SJCRH30 (cell line): ENCODE data around the gene C10orf67. TPM values are rescaled to one million over a fixed set of nuclear protein-coding genes. Genes with fewer than 3 reads are reported as not detected.
"Not testable (repeated sequence)": the region's sequence is repeated elsewhere in the genome, so short reads cannot be mapped to it uniquely, and the experiment has no call there.

Experiments used
- DNase-seq, 2 experiments: peaks; one replicate each; pipeline ENCODE4 v3.0.0-alpha.2; 2015 to 2020
- H3K27ac ChIP-seq: fragments of 250-450 bp; sonication (Bioruptor Pico); 2 replicates; pipeline ENCODE4 v1.5.1; 2020; ENCODE audit warnings: mild to moderate bottlenecking, moderate library complexity
- H3K27me3 ChIP-seq: fragments of 250-450 bp; sonication (Bioruptor Pico); 2 replicates; pipeline ENCODE4 v1.5.1; 2020; ENCODE audit warnings: mild to moderate bottlenecking, moderate library complexity
- H3K36me3 ChIP-seq: fragments of 250-450 bp; sonication (Bioruptor Pico); 2 replicates; pipeline ENCODE4 v1.5.1; 2020; ENCODE audit warnings: mild to moderate bottlenecking, moderate library complexity
- H3K4me1 ChIP-seq: fragments of 250-450 bp; sonication (Bioruptor Pico); 2 replicates; pipeline ENCODE4 v1.5.1; 2020; ENCODE audit warnings: mild to moderate bottlenecking, moderate library complexity
- H3K4me3 ChIP-seq: fragments of 250-450 bp; sonication (Bioruptor Pico); 2 replicates; pipeline ENCODE4 v1.5.1; 2020; ENCODE audit warnings: mild to moderate bottlenecking, moderate library complexity
- H3K9me3 ChIP-seq: fragments of 250-450 bp; sonication (Bioruptor Pico); replicated peaks from 2 replicates; pipeline ENCODE4 v1.5.1; 2020; ENCODE audit warnings: mild to moderate bottlenecking, moderate library complexity
- total RNA-seq: library from RNA; depleted of rRNA; stranded (reverse); fragments of >200 nt; shearing (Covaris generic); gene quantifications from 2 replicates; pipeline ENCODE4 v1.2.3, GENCODE V29; 2014; rRNA removed

Gene C10orf67
- total RNA-seq: 0.15 and 0.16 TPM in 2 replicates

GRCh38 chr10:23344241-23344841 lies at the start of gene C10orf67:
TSS of gene C10orf67 (minus strand) at chr10:23344797. CDS start at chr10:23344774, 23 bp downstream.
- Histone ChIP-seq H3K9me3 (no peaks in the 10 kb centered on the region), H3K4me1 (peaks cover 27% of the 10 kb centered on the region), H3K27ac (peak within 1 kb of the TSS; percentile 86), H3K27me3 (no peaks in the 10 kb centered on the region), H3K4me3 (peak within 1 kb of the TSS; percentile 33), H3K36me3 (no peaks in the 10 kb centered on the region)
- DNase-seq: peak in 1 of 2 experiments; percentile 37

GRCh38 chr10:23391821-23392220 lies 47.2 kb upstream of the C10orf67 start:
- H3K9me3 ChIP-seq: no peaks in the 10 kb centered on the region
- no peak for DNase-seq
- no peak overlapping the region for H3K27ac ChIP-seq
- no peaks in the 10 kb centered on the region for H3K27me3 ChIP-seq
- H3K36me3 ChIP-seq: no peaks in the 10 kb centered on the region
- no peak overlapping the region for H3K4me3 ChIP-seq
- no peaks in the 10 kb centered on the region for H3K4me1 ChIP-seq

GRCh38 chr10:23390809-23391208 lies 46.2 kb upstream of the C10orf67 start:
- H3K4me1 ChIP-seq: no peaks in the 10 kb centered on the region
- no peaks in the 10 kb centered on the region for H3K9me3 ChIP-seq
- no peaks in the 10 kb centered on the region for H3K36me3 ChIP-seq
- H3K27me3 ChIP-seq: no peaks in the 10 kb centered on the region
- H3K4me3 ChIP-seq: no peak overlapping the region
- no peak overlapping the region for H3K27ac ChIP-seq
- DNase-seq: no peak

DNA sequence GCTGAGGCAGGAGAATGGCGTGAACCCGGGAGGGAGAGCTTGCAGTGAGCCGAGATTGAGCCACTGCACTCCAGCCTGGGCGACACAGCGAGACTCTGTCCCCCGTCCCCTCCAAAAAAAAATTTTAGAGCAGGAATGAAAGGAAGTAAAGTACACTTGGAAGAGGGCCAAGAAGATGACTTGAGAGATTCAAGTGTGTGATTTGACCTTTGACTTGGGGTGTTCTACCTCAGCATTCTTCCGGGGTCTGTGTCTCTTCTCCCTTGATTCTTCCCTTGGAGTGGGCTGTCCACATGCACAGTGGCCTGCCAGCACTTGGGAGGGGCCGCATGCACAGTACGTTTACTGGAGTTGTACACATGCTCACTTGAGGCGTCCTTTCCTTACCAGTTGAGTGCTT lies 45.8 kb upstream of the C10orf67 start:
- not testable (repeated sequence) for H3K4me3 ChIP-seq, H3K36me3 ChIP-seq, H3K27ac ChIP-seq, H3K4me1 ChIP-seq, H3K27me3 ChIP-seq, DNase-seq, H3K9me3 ChIP-seq

- not testable (repeated sequence) for H3K4me1 ChIP-seq, H3K36me3 ChIP-seq, DNase-seq, H3K27me3 ChIP-seq, H3K9me3 ChIP-seq, H3K4me3 ChIP-seq, H3K27ac ChIP-seq
Observed at GRCh38 chr10:23387516-23387915, 42.9 kb upstream of the C10orf67 start.

GRCh38 chr10:23386052-23386451 lies 41.5 kb upstream of the C10orf67 start:
- Histone ChIP-seq H3K27me3 (no peaks in the 10 kb centered on the region), H3K36me3 (no peaks in the 10 kb centered on the region), H3K4me1 (no peaks in the 10 kb centered on the region), H3K4me3 (no peak overlapping the region), H3K27ac (no peak overlapping the region), H3K9me3 (no peaks in the 10 kb centered on the region)
- DNase-seq: no peak

GRCh38 chr10:23384364-23384763 lies 39.8 kb upstream of the C10orf67 start:
- H3K9me3 ChIP-seq: no peaks in the 10 kb centered on the region
- H3K27me3 ChIP-seq: no peaks in the 10 kb centered on the region
- no peak for DNase-seq
- no peak overlapping the region for H3K27ac ChIP-seq
- H3K4me1 ChIP-seq: no peaks in the 10 kb centered on the region
- no peaks in the 10 kb centered on the region for H3K36me3 ChIP-seq
- no peak overlapping the region for H3K4me3 ChIP-seq

DNA sequence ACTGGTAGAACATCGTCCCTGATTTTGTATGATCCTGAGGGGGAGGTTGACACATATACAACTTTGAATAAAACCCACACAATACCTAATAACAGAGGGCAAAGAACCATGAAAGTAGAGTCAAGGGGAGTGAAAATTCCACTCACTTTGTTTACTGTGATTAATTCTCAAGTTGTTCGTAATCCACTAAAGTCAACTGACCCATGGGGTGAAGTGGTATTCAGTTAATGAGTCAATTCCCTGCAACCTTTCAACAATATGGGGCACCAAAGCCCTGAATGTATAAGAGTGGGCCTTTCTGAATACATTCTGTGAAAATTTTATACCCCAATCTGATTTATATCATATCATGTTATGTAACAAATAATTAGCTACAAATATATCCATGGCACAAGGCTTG lies 39.0 kb upstream of the C10orf67 start:
- H3K36me3 ChIP-seq: no peaks in the 10 kb centered on the region
- no peak overlapping the region for H3K27ac ChIP-seq
- H3K27me3 ChIP-seq: no peaks in the 10 kb centered on the region
- DNase-seq: no peak
- no peaks in the 10 kb centered on the region for H3K9me3 ChIP-seq
- no peaks in the 10 kb centered on the region for H3K4me1 ChIP-seq
- H3K4me3 ChIP-seq: no peak overlapping the region

DNA sequence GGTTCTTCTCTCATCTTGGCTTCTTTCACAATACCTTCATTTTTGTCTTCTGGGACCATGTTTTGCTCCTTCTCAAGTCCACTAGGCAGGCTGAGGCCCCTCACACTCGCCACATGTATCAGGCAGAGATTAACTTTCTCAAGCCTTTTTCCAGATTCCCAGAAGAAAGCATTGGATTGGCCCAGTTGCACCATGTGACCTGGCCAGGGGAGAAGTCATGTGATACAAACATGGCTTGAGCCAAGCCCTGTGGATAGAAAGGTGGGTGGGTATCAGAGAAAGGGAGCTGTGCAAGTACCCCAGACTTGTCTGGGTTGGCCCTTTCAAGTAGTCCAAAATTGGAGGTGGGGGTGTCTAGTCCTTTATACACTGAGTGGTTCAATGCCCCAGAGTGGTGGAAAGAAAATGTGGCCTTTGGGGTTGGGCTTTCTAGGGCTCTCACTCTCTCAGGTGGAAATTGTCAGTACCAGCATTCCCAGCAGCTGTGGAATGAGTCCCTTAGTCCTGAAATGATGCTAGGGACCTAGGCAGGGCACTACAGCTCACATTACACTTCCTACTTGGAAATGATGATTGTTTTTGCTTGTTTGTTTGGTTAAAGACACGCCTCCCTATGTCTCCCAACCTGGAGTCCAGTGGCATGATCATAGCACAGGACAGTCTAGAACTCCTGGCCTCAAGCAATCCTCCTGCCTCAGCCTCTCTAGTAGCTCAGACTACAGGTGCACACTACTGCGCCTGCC lies 36.9 kb upstream of the C10orf67 start:
- H3K9me3 ChIP-seq: no peaks in the 10 kb centered on the region
- no peak overlapping the region for H3K27ac ChIP-seq
- no peaks in the 10 kb centered on the region for H3K27me3 ChIP-seq
- H3K36me3 ChIP-seq: no peaks in the 10 kb centered on the region
- no peak overlapping the region for H3K4me3 ChIP-seq
- peak; percentile 31 to 55 for DNase-seq
- H3K4me1 ChIP-seq: no peaks in the 10 kb centered on the region

GRCh38 chr10:23379686-23380085 lies 35.1 kb upstream of the C10orf67 start:
- Histone ChIP-seq H3K4me3 (no peak overlapping the region), H3K4me1 (peaks cover 13% of the 10 kb centered on the region), H3K27me3 (no peaks in the 10 kb centered on the region), H3K9me3 (no peaks in the 10 kb centered on the region), H3K27ac (no peak overlapping the region), H3K36me3 (no peaks in the 10 kb centered on the region)
- DNase-seq: no peak

- no peaks in the 10 kb centered on the region for H3K36me3 ChIP-seq
- peaks cover 13% of the 10 kb centered on the region for H3K4me1 ChIP-seq
- no peaks in the 10 kb centered on the region for H3K9me3 ChIP-seq
- no peak overlapping the region for H3K27ac ChIP-seq
- no peaks in the 10 kb centered on the region for H3K27me3 ChIP-seq
- H3K4me3 ChIP-seq: no peak overlapping the region
- no peak for DNase-seq
Observed at GRCh38 chr10:23376229-23376655, 31.6 kb upstream of the C10orf67 start.

DNA sequence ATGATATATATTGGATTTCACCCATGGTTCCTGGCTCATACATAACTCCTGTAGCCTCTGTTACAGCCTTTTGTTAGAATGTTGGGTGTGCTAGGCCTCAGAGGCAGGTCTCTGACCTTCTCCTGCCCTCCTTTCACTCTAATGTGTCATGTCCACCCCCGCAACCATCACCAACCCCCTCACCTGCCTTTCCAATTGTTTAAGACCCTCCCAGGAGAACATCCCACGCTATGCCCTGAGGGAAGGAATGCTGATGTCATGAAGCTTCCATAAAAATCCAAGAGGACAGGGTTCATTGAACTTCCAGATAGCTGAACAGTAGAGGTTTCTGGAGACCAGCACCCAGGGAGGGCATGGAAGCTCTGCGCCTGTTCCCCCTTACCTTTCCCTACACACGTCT lies 30.8 kb upstream of the C10orf67 start:
- Histone ChIP-seq H3K27ac (no peak overlapping the region), H3K27me3 (no peaks in the 10 kb centered on the region), H3K36me3 (no peaks in the 10 kb centered on the region), H3K9me3 (no peaks in the 10 kb centered on the region), H3K4me3 (no peak overlapping the region), H3K4me1 (peaks cover 19% of the 10 kb centered on the region)
- DNase-seq: peak; percentile 48 to 64

DNA sequence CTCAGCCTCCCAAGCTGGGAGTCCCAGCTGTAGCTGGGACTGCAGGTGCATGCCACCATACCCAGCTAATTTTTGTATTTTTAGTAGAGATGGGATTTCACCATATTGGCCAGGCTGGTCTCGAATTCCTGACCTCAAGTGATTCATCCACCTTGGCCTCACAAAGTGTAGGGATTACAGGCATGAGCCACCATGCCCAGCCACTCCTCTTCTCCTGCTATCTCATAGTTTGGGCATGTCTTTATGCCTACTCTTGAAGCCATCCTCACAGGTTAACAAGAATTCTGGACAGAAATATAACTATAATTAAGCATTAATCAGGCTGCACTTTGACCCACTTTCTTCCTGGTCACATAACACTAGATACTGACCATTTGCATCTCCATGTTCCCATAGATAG lies 28.6 kb upstream of the C10orf67 start:
- no peak overlapping the region for H3K27ac ChIP-seq
- H3K4me3 ChIP-seq: no peak overlapping the region
- H3K4me1 ChIP-seq: peaks cover 37% of the 10 kb centered on the region
- H3K36me3 ChIP-seq: no peaks in the 10 kb centered on the region
- no peaks in the 10 kb centered on the region for H3K9me3 ChIP-seq
- no peak for DNase-seq
- H3K27me3 ChIP-seq: no peaks in the 10 kb centered on the region

DNA sequence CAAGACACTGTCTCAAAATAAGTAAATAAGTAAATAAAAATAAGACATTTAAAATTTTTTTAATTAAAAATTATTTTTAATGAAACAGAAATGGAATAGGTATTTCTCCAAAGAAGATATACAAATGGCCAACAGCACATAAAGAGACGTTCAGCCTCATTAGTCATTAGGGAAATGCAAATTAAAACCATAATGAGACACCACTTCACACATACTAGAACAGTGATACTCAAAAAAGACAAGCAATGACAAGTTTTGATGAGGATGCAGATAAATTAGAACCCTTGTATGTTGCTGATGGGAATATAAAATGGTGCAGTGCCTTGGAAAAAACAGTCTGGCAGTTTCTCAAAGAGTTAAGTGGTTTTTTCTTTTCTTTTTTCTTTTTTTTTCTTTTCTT lies 26.5 kb upstream of the C10orf67 start:
- Histone ChIP-seq H3K27ac (no peak overlapping the region; the same call in 1 of the 2 replicates), H3K27me3 (no peaks in the 10 kb centered on the region), H3K4me3 (no peak overlapping the region), H3K4me1 (peaks cover 46% of the 10 kb centered on the region), H3K9me3 (no peaks in the 10 kb centered on the region), H3K36me3 (no peaks in the 10 kb centered on the region)
- no peak for DNase-seq

GRCh38 chr10:23370106-23370505 lies 25.5 kb upstream of the C10orf67 start:
- Histone ChIP-seq H3K4me3 (no peak overlapping the region), H3K4me1 (peaks cover 37% of the 10 kb centered on the region), H3K27ac (peak overlapping the region; percentile 89), H3K36me3 (no peaks in the 10 kb centered on the region), H3K9me3 (no peaks in the 10 kb centered on the region), H3K27me3 (no peaks in the 10 kb centered on the region)
- peak; percentile 53 to 80 for DNase-seq
